NCI-H2107 treated with DMSO at 0.1 percent for 48 hours (cell line): ENCODE measurements around the gene FXYD1.
A peak's percentile ranks its signal among the peaks of the same experiment; 100 is the strongest.
"Not testable (repeated sequence)": the region's sequence is repeated elsewhere in the genome, so short reads cannot be mapped to it uniquely, and the experiment has no call there.

Experiments
- DNase-seq: peaks from one replicate; lab custom pipeline; 2025; ENCODE audit not compliant: unreplicated experiment; lab: John Stamatoyannopoulos, UW

FXYD1 gene

DNA sequence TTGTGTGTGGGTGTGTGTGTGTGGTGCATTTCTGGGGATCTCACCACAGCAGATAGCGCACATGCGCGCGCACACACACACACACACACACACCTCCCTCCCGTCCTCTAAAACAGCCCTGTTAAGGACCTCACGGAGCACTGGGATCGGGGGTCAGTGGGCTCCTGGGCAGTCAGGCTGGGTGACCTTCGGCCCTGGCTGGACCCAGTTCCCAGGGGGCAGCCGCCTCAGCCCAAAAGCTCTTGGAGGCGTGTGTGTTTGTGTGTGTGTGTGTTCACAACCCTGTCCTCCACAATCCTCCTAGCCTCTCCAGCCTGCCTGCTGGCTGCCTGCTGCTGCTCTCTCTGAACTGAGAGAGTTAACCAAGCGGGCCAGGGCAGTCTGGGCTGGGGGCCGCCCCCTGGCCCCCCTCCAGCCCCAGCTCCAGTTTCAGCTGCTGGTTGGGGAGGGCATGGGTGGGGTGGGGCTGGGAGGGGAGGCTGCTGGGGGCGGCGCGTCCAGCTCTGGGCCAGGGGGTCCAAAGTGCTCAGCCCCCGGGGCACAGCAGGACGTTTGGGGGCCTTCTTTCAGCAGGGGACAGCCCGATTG is at the start of gene FXYD1:
FXYD1 (plus strand) TSS at position 520 of the 588 bp plus-strand sequence. CDS start 1,256 bp downstream, outside the sequence.
- no peak for DNase-seq

- no peak for DNase-seq
Measured at GRCh38 chr19:35089554-35089953, 49.1 kb upstream of the FXYD1 start.

- peak; percentile 10 for DNase-seq
Measured at GRCh38 chr19:35090160-35090505, 48.5 kb upstream of the FXYD1 start.

- DNase-seq: peak; percentile 74
Measured at GRCh38 chr19:35090506-35091214, 48.0 kb upstream of the FXYD1 start.

GRCh38 chr19:35093430-35093829 is 45.2 kb upstream of the FXYD1 start:
- DNase-seq: no peak

DNA sequence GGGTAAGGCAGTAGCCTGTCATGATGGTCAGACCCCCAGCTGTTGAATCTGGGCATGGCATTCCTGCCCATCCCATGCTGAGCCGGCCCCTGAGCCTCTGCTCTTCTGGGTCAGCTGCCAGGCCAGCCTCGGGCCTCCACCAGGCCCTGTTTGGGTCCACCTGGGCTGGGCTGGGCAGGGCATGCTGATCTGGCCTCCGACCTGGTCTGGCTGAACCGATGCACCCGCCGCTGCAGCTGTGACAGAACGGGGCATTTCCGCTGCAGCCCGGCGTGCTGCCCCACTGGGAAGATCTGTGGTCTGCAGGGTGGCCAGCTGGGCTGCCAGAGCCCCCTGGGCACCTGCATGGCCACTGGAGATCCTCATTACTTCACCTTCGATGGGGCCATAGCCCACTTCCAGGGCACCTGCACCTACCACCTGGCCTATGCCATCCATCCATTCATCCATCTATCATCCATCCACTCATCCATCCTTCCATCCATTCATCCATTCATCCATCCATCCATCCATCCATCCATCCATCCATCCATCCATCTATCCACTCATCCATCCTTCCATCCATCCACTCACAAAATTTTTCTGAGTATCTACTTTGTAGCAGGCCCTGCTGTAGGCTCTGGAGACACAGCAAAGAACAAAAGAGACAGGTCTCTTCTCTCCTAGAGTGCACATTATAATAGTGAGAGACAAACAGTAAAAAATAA is 44.5 kb upstream of the FXYD1 start:
- DNase-seq: no peak

DNA sequence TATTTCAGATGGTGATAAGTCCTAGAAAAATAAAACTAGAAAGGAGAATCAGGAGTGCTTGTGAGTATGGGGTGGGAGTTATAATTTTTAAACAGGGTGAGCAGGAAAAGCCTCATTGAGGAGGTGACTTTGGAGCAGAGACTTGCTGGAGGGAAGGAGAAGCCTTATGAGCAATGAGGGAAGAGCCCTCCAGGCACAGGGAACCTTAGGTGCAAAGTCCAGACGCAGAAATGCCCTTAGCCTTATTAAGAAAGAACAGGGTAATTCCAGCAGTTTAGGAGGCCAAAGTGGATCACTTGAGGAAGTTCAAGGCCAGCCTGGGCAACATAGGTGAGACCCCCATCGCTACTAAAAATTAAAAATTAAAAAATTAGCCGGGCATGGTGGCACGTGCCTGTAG is 44.0 kb upstream of the FXYD1 start:
- DNase-seq: no peak

- DNase-seq: no peak
Measured at GRCh38 chr19:35095667-35096368, 42.8 kb upstream of the FXYD1 start.

- DNase-seq: no peak
Measured at GRCh38 chr19:35098413-35099049, 40.1 kb upstream of the FXYD1 start.

- no peak for DNase-seq
Measured at GRCh38 chr19:35099155-35099896, 39.3 kb upstream of the FXYD1 start.

- no peak for DNase-seq
Measured at GRCh38 chr19:35099897-35100275, 38.7 kb upstream of the FXYD1 start.

GRCh38 chr19:35100588-35101533 is 37.8 kb upstream of the FXYD1 start:
- DNase-seq: no peak

GRCh38 chr19:35101949-35102348 is 36.7 kb upstream of the FXYD1 start:
- DNase-seq: not testable (repeated sequence)

DNA sequence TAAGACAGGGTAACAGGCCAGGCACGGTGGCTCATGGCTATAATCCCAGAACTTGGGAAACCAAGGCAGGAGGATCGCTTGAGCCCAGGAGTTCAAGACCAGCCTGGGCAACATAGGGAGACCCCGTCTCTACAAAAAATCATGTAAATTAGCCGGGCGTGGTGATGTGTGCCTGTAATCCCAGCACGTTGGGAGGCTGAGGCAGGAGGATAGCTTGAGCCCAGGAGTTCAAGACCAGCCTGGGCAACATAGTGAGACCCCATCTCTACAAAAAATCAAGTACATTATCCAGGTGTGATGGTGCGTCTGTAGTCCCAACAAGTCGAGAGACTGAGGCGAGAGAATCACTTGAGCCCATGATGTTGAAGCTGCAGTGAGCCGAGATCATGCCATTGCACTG is 35.0 kb upstream of the FXYD1 start:
- not testable (repeated sequence) for DNase-seq

DNA sequence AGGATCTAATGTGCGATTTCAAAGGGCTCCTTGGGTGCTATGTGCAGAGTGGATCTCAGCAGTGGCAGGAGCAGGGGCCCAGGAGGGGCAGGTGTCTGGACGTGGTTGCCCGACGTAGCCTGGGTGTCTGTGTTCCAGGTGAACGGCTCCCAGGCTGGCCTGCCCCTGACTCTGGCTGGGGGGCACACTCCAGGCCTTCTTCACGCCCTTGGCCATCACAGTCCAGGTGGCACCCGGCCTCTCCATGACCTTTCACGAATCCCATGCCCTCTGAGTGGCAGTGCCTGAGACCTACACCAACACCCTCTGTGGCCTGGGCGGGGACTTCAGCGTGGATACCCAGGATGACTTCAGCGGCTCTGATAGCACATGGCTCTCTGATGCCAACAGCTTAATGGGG is 34.3 kb upstream of the FXYD1 start:
- no peak for DNase-seq

GRCh38 chr19:35105047-35105410 is 33.6 kb upstream of the FXYD1 start:
- no peak for DNase-seq

- DNase-seq: no peak
Measured at GRCh38 chr19:35105411-35106290, 33.0 kb upstream of the FXYD1 start.

GRCh38 chr19:35106291-35106583 is 32.4 kb upstream of the FXYD1 start:
- DNase-seq: no peak
